Measurements from ENCODE around the gene LRRIQ1.
A peak's percentile ranks its signal among the peaks of the same experiment; 100 is the strongest.

LRRIQ1 gene

GRCh38 chr12:85058339-85058738, 22.2 kb downstream of the LRRIQ1 start:
- no peak for DNase-seq

- no peak for DNase-seq
Observed at GRCh38 chr12:85059594-85059993, 23.4 kb downstream of the LRRIQ1 start.

- DNase-seq = no peak
Observed at GRCh38 chr12:85060916-85061315, 24.8 kb downstream of the LRRIQ1 start.

DNA sequence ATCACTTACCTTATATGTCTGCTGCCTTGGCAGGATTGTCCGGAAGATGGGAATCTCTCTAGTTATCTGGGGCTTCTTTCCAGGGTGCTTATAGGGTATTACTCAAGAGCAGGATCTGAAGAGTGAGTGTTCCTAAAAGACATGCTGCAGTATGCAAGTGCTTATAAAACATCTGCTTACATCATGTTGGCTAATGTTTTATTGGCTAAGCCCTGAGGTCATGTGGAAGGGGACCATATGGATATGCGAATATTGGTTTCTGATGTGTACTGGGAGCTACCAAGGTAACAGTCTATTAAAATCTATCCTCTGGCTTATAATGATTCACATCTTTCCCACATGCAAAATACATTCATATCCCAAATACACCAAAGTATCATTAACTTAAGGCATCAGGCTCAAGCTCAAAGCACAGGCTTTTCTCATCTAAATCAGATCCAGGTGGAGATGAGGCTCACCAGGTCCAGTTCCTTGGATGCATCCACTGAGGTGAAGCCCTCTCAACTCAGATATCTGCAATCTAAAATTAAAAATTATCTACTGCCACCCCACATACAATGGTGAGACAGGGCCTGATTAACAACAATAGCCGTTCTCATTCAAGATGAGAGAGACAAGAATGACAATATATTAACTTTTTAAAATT, 29.8 kb downstream of the LRRIQ1 start:
- DNase-seq = no peak

DNA sequence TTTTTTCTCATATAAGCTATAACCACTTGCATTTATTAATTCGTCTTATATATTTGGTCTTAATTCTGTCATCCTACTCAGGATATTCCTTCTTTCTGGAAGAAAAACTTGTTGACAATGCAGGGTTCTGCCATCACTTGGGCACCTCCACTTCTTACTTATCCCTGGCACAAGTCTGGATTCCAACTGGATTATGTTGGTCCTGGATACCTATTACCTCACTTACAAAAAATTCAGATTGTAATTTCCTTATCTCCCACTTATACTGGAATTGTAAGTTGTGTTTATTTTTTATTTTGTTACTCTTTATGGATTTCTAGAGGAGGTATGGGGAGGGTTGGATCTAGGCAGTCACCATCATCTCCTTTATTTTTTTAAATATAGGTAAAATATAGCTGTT, 36.7 kb downstream of the LRRIQ1 start:
- DNase-seq = no peak

DNA sequence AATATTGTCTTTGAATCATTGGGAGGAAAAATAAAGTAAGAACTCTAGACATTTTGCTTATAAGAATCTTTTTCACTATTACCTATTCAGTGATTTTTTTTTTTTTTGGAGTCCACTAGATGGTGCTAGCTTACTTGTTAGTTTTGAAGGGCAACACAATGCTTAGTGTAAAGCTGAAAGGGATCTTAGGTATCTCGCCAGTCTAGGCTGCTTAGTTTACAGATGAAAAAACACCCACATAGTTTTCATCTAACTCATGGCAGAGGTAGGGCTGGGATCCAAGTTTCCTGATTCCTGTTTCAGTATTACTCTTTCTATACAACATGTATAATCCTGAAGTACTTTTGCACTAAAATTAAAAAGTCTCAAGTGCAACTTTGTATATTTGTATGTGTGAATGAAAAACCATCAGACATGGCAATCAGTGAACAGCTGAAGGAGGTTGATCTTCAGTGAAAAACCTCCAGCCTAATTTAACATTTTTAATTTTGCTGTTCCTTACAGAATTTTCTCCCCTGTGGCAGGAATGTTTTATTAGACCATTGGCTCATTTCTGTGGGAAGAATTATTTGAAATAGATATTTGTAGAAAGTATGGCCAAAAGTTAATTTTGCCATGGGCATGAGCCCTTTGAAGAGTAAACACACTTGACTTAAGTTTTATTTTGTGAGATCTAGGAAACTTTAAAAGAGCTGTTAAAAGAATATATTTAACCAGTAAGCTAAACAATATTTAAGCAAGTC, 40.7 kb downstream of the LRRIQ1 start:
- peak; percentile 5 for DNase-seq

DNA sequence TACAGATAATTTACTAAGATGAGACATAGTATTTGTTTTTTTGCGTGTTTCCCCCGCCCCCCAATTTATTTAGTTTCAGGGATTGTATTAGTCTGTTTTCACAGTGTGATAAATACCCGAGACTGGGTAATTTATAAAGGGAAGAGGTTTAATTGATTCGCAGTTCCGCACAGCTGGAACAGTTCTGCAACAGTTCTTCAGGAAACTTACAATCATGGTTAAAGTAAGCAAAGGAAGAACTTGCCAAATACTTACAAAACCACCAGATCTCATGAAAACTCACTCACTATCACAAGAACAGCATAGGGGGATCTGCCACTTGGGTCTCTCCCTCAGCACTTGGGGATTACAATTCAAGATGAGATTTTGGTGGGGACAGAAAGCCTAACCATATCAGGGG, 48.9 kb downstream of the LRRIQ1 start:
- no peak for DNase-seq

- no peak for DNase-seq
Observed at GRCh38 chr12:85089792-85090191, 53.6 kb downstream of the LRRIQ1 start.

DNA sequence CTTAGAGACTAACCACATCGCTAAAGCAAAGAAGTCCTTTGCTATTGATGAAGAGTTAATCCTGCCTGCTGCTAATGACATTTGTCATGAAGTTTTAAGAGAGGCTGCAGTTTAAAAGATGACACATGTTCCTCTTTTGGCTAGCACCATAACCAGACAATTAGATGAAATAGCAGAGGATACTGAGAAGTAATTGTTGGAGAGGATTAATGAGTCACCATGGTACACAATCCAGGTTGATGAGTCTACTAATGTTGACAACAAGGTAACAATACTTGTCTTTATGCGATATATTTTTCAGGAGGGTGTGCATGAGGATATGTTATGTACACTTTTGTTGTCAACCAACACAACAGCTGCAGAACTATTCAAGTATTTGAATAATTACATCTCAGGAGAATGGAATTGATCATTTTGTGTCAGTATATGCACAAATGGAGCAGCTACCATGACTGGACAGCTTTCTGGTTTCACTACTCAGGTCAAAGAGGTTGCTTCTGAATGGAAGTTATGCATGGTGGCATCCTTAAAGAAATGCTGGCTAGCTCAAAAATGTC, 56.7 kb downstream of the LRRIQ1 start:
- no peak for DNase-seq

GRCh38 chr12:85095501-85095900, 59.4 kb downstream of the LRRIQ1 start:
- DNase-seq = no peak

GRCh38 chr12:85130646-85131045, 94.5 kb downstream of the LRRIQ1 start:
- DNase-seq = no peak

DNA sequence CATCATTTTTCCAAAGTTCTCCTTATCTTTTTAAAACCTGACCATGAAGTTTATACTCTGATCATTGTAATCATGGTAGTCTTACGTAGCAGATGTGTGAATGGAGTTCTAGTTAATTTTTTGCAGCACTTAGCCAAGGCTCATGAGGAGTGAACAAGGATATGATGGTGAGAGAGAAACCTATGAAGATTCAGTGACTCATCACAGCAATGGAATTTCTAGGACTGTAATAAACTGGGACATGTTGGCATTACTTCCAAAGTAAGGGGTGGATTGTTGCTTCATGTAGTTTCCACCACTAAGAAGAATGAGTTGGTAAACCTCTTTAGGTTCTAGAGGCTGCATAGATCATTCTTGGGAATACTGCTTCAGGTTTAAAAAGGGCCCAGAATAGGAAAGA, 102.7 kb downstream of the LRRIQ1 start:
- no peak for DNase-seq

DNA sequence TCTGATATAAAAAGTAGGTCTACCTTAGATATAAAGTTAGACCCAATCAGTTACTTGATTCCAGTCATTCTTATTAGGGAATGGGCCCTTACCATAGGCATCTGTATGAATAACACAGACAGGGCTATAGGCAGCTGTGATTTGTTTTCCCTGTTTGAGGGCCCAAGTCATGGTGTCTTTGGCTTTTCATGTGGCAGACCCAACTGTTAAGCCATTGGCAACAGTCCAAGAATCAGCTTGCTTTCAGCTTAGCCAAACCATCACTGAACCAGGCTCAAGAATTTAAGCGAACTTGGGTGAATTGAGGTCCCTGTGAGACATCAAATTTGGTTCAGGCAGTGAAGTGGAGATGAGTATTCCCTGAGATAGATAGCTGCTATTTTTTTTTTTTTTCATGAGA, 111.2 kb downstream of the LRRIQ1 start:
- no peak for DNase-seq

GRCh38 chr12:85152311-85152729, 116.2 kb downstream of the LRRIQ1 start:
- no peak for DNase-seq

DNA sequence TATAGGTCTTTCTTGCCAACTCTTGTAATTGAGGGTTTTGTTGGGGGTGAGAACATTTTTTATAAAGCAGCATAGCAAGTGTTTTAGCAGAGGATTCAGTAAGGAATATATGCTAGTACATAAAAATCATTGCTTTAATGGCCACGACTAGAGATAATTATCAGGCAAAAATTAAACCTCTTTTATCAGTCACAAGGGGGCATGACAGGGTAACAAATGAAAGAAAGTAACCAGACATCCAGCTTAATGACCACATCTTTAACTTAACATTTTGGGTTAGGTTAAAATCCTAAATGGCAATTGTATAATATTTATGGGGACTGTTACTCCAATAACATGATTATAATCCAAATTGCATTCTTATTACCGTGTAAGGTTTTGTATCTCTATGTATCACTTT, 119.6 kb downstream of the LRRIQ1 start:
- no peak for DNase-seq

DNA sequence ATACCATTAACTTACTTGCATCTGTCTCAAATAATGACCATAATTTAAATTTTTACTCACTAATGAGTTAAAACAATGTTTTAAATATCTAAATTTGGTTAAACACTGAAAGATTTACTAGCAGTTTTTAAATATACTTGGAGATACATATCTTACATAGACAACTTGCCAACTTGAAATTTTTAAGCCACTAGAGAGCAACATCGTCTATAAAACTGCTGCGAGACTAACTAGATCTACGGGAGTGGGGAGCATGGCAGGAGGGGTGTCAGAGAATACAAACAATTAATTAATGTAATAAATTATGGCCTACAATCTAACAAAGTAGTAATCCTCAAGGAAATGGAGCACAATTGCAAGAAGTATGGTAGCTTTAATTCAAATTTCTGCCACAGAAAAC, 120.4 kb downstream of the LRRIQ1 start:
- DNase-seq = no peak

DNA sequence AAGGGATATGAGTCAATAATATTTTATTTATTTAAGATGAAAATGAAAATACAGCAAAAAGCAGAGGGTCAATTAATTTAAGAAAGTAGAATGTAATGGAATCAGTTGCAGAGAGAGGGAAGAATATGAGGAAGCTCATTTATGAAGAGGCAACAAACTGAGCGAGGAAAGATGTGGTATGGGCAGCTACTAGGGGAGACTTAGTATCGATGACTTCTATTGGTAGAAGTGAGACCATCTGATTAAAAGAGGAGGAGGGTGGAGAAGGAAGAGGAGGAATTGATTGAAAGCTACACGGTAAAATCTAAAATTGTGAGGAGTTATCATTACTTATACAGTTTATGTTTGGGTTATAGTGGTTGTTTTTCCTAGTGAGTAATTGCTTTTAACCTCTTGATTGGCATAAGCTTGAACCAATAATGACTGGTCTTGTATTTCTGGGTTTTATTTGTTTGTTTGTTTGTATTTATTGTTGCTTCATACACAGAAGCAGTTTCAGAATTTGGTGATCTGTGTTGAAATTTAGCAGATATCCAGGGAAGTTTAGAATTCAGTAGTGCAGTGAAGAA, 121.0 kb downstream of the LRRIQ1 start:
- DNase-seq = no peak

- DNase-seq = no peak
Observed at GRCh38 chr12:85163752-85164321, 127.7 kb downstream of the LRRIQ1 start.

DNA sequence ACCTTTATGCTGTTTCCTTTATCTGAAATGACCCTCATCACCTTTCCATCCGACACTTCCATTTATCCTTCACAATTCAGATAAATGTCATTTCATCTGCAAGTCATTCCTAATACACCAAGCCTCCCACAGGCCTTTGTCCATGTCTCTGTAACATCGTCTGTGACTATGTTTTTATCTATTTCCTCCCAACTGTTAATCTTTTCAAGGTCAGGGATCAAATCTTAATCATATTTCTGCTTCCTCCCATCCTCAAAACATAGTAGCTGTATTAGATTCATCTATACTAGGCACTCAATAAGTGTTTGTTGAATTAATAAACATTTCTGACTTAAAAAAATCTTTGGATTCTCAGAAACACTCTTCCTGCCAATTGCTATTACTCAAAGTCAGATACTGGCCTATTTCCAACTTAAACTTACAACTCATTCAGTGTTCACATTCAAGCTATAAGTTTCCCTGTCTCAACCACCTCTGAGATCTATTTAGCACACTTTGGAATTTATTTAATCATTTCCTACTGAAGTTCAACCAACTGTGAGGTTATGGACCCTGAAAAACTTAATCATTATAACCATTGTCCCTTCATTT, 143.6 kb downstream of the LRRIQ1 start:
- no peak for DNase-seq

DNA sequence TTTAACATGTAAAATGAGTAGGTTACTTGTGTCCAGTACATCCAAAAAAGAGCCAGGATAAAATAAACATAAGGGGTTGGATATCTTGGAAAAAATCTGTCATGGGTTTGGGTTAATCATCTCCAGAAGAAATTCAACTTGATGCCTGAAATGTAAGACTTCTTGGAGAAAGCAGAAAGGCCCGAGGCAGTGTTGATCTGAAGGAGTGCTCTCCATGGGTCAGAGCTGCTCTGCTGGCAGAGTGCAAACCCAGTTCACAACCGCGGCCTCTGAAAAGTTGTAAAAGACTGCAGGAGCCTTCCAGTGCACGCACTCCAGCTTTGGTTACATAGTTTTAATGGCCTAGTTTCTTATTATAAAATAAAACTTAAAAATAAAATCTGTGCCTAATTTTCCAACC, 146.5 kb downstream of the LRRIQ1 start:
- no peak for DNase-seq

- no peak for DNase-seq
Observed at GRCh38 chr12:85183855-85184254, 147.7 kb downstream of the LRRIQ1 start.

GRCh38 chr12:85186236-85186635, 150.1 kb downstream of the LRRIQ1 start:
- DNase-seq = no peak

- DNase-seq = no peak
Observed at GRCh38 chr12:85188619-85189018, 152.5 kb downstream of the LRRIQ1 start.
